Panc1 (cell line): ENCODE results near the gene THRB.

Source experiments
- SIN3A ChIP-seq: IDR thresholded peaks from 2 replicates; pipeline ENCODE4 v1.6.1; 2012; ENCODE audit warnings: low read depth, mild to moderate bottlenecking, low read length, moderate library complexity, borderline replicate concordance; ENCODE audit not compliant: insufficient read depth
- TCF7L2 ChIP-seq: IDR thresholded peaks from 2 replicates; pipeline ENCODE4 v1.6.1; 2011; ENCODE audit warnings: mild to moderate bottlenecking, low read depth, low read length, inconsistent platforms
- TF ChIP-seq, protein P1 (sequence below): fragments of 450-650 bp; IDR thresholded peaks from 2 replicates; pipeline ENCODE4 v1.5.1; 2017; ENCODE audit warnings: mild to moderate bottlenecking

DNA sequence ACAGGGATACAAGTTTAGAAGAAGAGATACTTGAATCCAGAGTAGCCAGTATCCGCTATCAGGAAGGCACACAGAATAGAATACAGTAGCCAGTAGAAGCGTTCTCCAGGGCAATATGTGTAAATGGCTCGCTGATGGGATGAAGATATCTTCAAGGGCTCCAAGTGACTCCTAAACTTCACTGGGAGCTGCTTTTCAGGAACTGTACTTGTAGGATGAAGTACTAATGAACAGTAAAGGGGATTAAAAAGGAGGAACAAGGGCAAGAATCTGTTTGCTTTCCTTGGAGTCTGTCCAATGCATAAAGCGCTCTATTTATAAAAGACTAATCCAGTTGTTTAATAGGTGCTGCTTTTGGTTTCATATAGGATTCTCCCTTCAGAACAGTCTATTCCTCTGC, 78.4 kb downstream of the THRB start:
- TF ChIP-seq, protein P1, sequence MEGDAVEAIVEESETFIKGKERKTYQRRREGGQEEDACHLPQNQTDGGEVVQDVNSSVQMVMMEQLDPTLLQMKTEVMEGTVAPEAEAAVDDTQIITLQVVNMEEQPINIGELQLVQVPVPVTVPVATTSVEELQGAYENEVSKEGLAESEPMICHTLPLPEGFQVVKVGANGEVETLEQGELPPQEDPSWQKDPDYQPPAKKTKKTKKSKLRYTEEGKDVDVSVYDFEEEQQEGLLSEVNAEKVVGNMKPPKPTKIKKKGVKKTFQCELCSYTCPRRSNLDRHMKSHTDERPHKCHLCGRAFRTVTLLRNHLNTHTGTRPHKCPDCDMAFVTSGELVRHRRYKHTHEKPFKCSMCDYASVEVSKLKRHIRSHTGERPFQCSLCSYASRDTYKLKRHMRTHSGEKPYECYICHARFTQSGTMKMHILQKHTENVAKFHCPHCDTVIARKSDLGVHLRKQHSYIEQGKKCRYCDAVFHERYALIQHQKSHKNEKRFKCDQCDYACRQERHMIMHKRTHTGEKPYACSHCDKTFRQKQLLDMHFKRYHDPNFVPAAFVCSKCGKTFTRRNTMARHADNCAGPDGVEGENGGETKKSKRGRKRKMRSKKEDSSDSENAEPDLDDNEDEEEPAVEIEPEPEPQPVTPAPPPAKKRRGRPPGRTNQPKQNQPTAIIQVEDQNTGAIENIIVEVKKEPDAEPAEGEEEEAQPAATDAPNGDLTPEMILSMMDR = no peak
- TF ChIP-seq TCF7L2 (no peak), SIN3A (no peak)
